Endothelial cell of umbilical vein (primary cell): ENCODE results near the gene SOX11. TPM values are rescaled to one million over a fixed set of nuclear protein-coding genes. Genes with fewer than 3 reads are reported as not detected.

Experiments used
- BruUV-seq: library from RNA; stranded (reverse); fragments of 400-500 nt; replicated peaks from 2 replicates; lab custom pipeline; 2021; lab: Mats Ljungman, UMichigan
- CTCF ChIA-PET: fragments of 300-600, 350-600 bp; sonication (Branson Sonifier 250); formaldehyde crosslinking; loops from one replicate; lab custom pipeline; 2021; ENCODE audit warnings: antibody characterized with exemption, inconsistent platforms; lab: Charles Lee
- POLR2A ChIA-PET: fragments of 300-600, 350-600 bp; sonication (Branson Sonifier 250); formaldehyde crosslinking; loops from one replicate; lab custom pipeline; 2021; ENCODE audit warnings: antibody characterized with exemption, inconsistent platforms; lab: Charles Lee
- DNase-seq: peaks from one replicate; pipeline ENCODE4 v3.0.0-alpha.2; 2011; ENCODE audit warnings: low read depth, low spot score
- FAIRE-seq: peaks from 2 replicates; lab custom pipeline; 2011; peaks lifted over from hg19 to GRCh38; lab: Jason Lieb, UNC
- H2AFZ ChIP-seq: 2 replicates; pipeline ENCODE4 v1.6.0; 2012; ENCODE audit warnings: low read depth, low read length, control low read depth, inconsistent platforms
- H3K27ac ChIP-seq: 2 replicates; pipeline ENCODE4 v1.5.1; 2011; ENCODE audit warnings: low read depth, mild to moderate bottlenecking, control low read depth, low read length, moderate library complexity; ENCODE audit not compliant: insufficient read depth
- H3K27me3 ChIP-seq, 2 experiments: 2 replicates each; pipeline versions ENCODE4 v1.6.0 to v1.6.1; 2011; ENCODE audit warnings: low read length in 2 of 2, mixed read lengths in 1 of 2; ENCODE audit not compliant: control insufficient read depth in 2 of 2, insufficient read depth in 2 of 2
- H3K36me3 ChIP-seq, 2 experiments: 2 replicates in 1 of 2; 3 replicates in 1 of 2; pipeline ENCODE4 v1.5.1; 2011; ENCODE audit warnings: low read length in 2 of 2, mild to moderate bottlenecking in 1 of 2, moderate library complexity in 1 of 2; ENCODE audit not compliant: control insufficient read depth in 2 of 2, insufficient read depth in 2 of 2; ENCODE audit errors: extremely low read depth in 1 of 2
- H3K4me1 ChIP-seq: 3 replicates; pipeline ENCODE4 v1.5.1; 2011; ENCODE audit warnings: mild to moderate bottlenecking, low read length; ENCODE audit not compliant: control insufficient read depth, insufficient read depth; ENCODE audit errors: extremely low read depth
- H3K4me2 ChIP-seq: 2 replicates; pipeline ENCODE4 v1.6.1; 2011; ENCODE audit warnings: low read length, control low read depth, mixed read lengths; ENCODE audit not compliant: insufficient read depth
- H3K4me3 ChIP-seq, 3 experiments: fragments of 200-600 bp in 1 of 3; sonication (generic), shearing (Covaris generic) in 1 of 3; replicated peaks in 1 of 3; 2 replicates each; pipeline ENCODE4 v1.5.1; 2011 to 2016; ENCODE audit warnings: control low read depth in 3 of 3, low read length in 3 of 3, mild to moderate bottlenecking in 2 of 3, inconsistent platforms in 1 of 3, low read depth in 1 of 3, moderate library complexity in 1 of 3; ENCODE audit not compliant: insufficient read depth in 1 of 3
- H3K79me2 ChIP-seq: 2 replicates; pipeline ENCODE4 v1.6.0; 2012; ENCODE audit warnings: low read length, inconsistent platforms; ENCODE audit not compliant: control insufficient read depth, insufficient read depth
- H3K9ac ChIP-seq: replicated peaks from 2 replicates; pipeline ENCODE3; 2011; ENCODE audit warnings: low read length, control low read depth; ENCODE audit not compliant: insufficient read depth; ENCODE audit errors: extremely low read depth
- H3K9me1 ChIP-seq: replicated peaks from 3 replicates; pipeline ENCODE4 v1.6.0; 2011; ENCODE audit warnings: mild to moderate bottlenecking, low read length; ENCODE audit not compliant: control insufficient read depth, insufficient read depth; ENCODE audit errors: extremely low read depth
- H3K9me3 ChIP-seq: replicated peaks from 2 replicates; pipeline ENCODE4 v1.5.1; 2012; ENCODE audit warnings: low read length, inconsistent platforms; ENCODE audit not compliant: control insufficient read depth, insufficient read depth
- H4K20me1 ChIP-seq: replicated peaks from 2 replicates; pipeline ENCODE3; 2011; ENCODE audit warnings: mild to moderate bottlenecking, low read length; ENCODE audit not compliant: control insufficient read depth, insufficient read depth; ENCODE audit errors: extremely low read depth
- EZH2 ChIP-seq: IDR thresholded peaks from 2 replicates; pipeline ENCODE4 v1.6.1; 2012; ENCODE audit warnings: borderline replicate concordance, low read depth, mild to moderate bottlenecking, moderate library complexity, low read length, inconsistent platforms; ENCODE audit not compliant: severe bottlenecking
- FOS ChIP-seq: IDR thresholded peaks from 2 replicates; pipeline ENCODE4 v1.6.1; 2011; ENCODE audit warnings: mild to moderate bottlenecking, low read length, moderate library complexity, borderline replicate concordance; ENCODE audit not compliant: insufficient read depth
- GATA2 ChIP-seq: IDR thresholded peaks from 2 replicates; pipeline ENCODE4 v1.7.0; 2011; ENCODE audit warnings: low read depth, mild to moderate bottlenecking, moderate library complexity, mixed read lengths, low read length; ENCODE audit not compliant: insufficient read length, insufficient read depth
- JUN ChIP-seq: IDR thresholded peaks from 2 replicates; pipeline ENCODE4 v1.6.1; 2011; ENCODE audit warnings: borderline replicate concordance, low read depth; ENCODE audit not compliant: insufficient read length, insufficient read depth
- MYC ChIP-seq: IDR thresholded peaks from one replicate; pipeline ENCODE4 v1.6.1; 2011; ENCODE audit warnings: mild to moderate bottlenecking, low read depth, low read length
- POLR2A ChIP-seq: IDR thresholded peaks from 2 replicates; pipeline ENCODE4 v1.6.1; 2012; ENCODE audit warnings: low read depth, mild to moderate bottlenecking, control low read depth, low read length
- POLR2AphosphoS5 ChIP-seq: IDR thresholded peaks from 2 replicates; pipeline ENCODE4 v1.6.1; 2012; ENCODE audit warnings: low read depth, mild to moderate bottlenecking, control low read depth, low read length, moderate library complexity; ENCODE audit not compliant: insufficient read depth
- dilution Hi-C: fragments of 300-500 bp; cut with MboI; formaldehyde crosslinking; loops from one replicate; pipeline ENCODE4 v1.15.0; 2019; ENCODE audit warnings: low sequenced_read_pairs; ENCODE audit not compliant: extremely low pct_ligation_motif_present
- intact Hi-C: fragments of 100-400 bp; cut with micrococcal nuclease; formaldehyde crosslinking; loops from one replicate; pipeline ENCODE4 v1.10.0; 2022
- polyA plus RNA-seq, 4 experiments: library from polyadenylated mRNA; depleted of rRNA in 3 of 4; stranded (reverse) in 3 of 4; unstranded in 1 of 4; fragments of >200 nt; gene quantifications; 2 replicates each; pipeline versions ENCODE4 v1.2.1 to v1.2.3, GENCODE V29; 2011 to 2012; ENCODE audit warnings: missing spikeins in 1 of 4
- total RNA-seq: library from RNA; stranded (reverse); gene quantifications from 2 replicates; pipeline ENCODE4 v1.2.3, GENCODE V29; 2021
- TF ChIP-seq, protein P1 (sequence below), 2 donors: IDR thresholded peaks; 1 replicate in 1 of 2; 2 replicates in 1 of 2; pipeline ENCODE4 v1.5.1; 2011; ENCODE audit warnings: low read length in 2 of 2, mild to moderate bottlenecking in 2 of 2, moderate library complexity in 2 of 2, control low read depth in 1 of 2, inconsistent platforms in 1 of 2, low read depth in 1 of 2; ENCODE audit not compliant: insufficient read depth in 1 of 2; ENCODE audit errors: extremely low read depth in 1 of 2
- TF ChIP-seq, protein P2 (sequence below): IDR thresholded peaks from 2 replicates; pipeline ENCODE4 v1.6.1; 2011; ENCODE audit not compliant: insufficient read depth, insufficient read length

Gene SOX11
- total and polyA plus RNA-seq, 2 donors (not counting 3 experiments of a cell fraction or from before 2014, with no cell fraction given), result not detected

- Histone ChIP-seq H3K36me3 (no peaks in the 10 kb centered on the region), H3K9me3 (no peaks in the 10 kb centered on the region), H2AFZ (no peak overlapping the region), H4K20me1 (no peaks in the 10 kb centered on the region), H3K79me2 (no peaks in the 10 kb centered on the region), H3K4me1 (no peaks in the 10 kb centered on the region), H3K4me2 (no peak overlapping the region), H3K4me3 (no peak overlapping the region), H3K9me1 (no peaks in the 10 kb centered on the region), H3K9ac (no peak overlapping the region), H3K27me3 (peaks cover 24 to 57% of the 10 kb centered on the region in 2 experiments), H3K27ac (no peak overlapping the region)
- ChIA-PET POLR2A (no interaction called here), CTCF (no interaction called here)
- BruUV-seq, result no TSS peak
- intact Hi-C loops, result no loop called here
- TF ChIP-seq, protein P1, sequence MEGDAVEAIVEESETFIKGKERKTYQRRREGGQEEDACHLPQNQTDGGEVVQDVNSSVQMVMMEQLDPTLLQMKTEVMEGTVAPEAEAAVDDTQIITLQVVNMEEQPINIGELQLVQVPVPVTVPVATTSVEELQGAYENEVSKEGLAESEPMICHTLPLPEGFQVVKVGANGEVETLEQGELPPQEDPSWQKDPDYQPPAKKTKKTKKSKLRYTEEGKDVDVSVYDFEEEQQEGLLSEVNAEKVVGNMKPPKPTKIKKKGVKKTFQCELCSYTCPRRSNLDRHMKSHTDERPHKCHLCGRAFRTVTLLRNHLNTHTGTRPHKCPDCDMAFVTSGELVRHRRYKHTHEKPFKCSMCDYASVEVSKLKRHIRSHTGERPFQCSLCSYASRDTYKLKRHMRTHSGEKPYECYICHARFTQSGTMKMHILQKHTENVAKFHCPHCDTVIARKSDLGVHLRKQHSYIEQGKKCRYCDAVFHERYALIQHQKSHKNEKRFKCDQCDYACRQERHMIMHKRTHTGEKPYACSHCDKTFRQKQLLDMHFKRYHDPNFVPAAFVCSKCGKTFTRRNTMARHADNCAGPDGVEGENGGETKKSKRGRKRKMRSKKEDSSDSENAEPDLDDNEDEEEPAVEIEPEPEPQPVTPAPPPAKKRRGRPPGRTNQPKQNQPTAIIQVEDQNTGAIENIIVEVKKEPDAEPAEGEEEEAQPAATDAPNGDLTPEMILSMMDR (IDR thresholded peaks at IDR 0.05; ENCODE audit: extremely low read depth in 1 of 2, insufficient read depth in 1 of 2, low read depth in 1 of 2, low read length in 2 of 2), result no peak
- TF ChIP-seq GATA2 (no peak), POLR2A (no peak), FOS (no peak), EZH2 (no peak), POLR2AphosphoS5 (no peak), MYC (no peak), JUN (no peak)
- TF ChIP-seq, protein P2, sequence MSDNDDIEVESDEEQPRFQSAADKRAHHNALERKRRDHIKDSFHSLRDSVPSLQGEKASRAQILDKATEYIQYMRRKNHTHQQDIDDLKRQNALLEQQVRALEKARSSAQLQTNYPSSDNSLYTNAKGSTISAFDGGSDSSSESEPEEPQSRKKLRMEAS, result no peak
- DNase-seq, result no peak
- no peak for FAIRE-seq
- dilution Hi-C loops, result no loop called here
These were observed 2.1 kb downstream of the SOX11 start for GRCh38 chr2:5694306-5694705.
